Measurements from ENCODE around the gene LATS1.
A peak's percentile ranks its signal among the peaks of the same experiment; 100 is the strongest.

The LATS1 gene

DNA sequence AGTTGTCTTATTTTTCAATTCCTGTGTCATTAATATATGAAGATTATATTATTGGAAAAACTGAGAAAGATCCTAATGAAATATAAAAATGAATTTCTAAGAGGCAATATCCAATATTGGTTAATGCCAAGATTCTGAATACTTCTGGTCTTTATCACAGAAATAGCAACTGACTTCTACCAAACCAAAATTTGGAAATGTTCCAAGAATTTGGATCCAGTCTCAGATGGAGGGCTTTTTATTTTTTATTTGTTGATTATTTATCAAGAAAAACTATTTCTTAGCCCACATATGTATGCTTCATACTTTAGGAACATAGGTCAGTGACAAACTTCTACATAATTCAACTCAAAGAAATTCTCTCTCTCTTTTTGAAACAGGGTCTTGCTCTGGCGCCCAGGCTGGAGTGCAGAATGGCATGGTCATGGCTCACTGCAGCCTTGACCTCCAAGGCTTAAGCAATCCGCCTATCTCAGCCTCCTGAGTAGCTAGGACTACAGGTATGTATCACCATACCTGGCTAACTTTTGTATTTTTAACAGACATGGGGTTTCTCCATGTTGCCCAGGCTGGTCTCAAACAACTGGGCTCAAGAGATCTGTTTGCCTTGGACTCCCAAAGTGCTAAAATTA lies 15.3 kb upstream of the LATS1 start:
- H3K4me3 ChIP-seq (ENCODE audit: low read depth, low read length), result no peak overlapping the region
- DNase-seq (ENCODE audit: low read depth), result no peak

DNA sequence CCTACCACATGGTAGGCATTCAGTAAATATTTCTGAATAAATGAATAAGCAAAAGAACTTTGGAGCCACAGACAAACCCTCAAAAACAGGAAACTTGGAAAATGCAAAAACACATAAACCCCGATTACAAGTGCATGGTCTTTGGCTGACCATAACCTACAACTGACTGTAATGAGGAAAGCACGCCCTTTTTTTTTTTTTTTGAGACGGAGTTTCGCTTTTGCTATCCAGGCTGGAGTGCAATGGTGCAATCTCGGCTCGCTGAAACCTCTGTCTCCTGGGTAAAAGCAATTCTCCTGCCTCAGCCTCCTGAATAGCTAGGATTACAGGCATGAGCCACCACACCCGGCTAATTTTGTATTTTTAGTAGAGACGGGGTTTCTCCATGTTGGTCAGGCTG lies 11.9 kb upstream of the LATS1 start:
- no peak for DNase-seq (ENCODE audit: low read depth)
- no peak overlapping the region for H3K4me3 ChIP-seq (ENCODE audit: low read depth, low read length)

DNA sequence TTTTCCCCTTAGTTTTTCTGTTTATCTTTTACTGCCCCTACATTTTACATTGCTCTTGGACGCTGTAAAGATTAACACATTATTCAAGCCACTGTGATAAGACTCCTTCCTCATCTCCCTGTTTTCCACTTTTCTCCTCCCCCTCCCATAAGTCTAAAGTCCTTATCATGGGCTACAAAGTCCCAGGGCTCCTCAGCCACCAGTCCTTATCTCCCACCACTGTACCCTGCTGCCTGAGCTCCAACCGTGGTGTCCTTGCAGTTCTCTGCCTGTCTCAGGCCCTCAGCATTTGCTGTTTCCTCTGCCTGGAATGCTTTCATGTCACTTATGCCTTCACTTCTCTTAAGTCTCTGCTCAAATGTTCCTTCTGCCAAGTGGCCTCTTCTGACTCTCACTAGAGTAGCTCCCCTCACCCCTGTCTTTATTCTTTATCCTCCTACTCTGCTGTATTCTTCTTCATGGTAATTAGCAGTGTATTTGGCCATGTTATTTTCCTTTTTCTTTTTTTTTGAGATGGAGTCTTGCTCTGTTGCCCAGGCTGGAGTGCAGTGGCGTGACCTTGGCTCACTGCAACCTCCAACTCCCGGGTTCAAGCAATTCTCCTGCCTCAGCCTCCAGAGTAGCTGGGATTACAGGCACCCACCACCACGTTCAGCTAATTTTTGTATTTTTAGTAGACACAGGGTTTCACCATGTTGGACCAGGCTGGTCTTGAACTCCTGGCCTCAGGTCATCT lies 10.8 kb upstream of the LATS1 start:
- H3K4me3 ChIP-seq (ENCODE audit: low read depth, low read length), result no peak overlapping the region

DNA sequence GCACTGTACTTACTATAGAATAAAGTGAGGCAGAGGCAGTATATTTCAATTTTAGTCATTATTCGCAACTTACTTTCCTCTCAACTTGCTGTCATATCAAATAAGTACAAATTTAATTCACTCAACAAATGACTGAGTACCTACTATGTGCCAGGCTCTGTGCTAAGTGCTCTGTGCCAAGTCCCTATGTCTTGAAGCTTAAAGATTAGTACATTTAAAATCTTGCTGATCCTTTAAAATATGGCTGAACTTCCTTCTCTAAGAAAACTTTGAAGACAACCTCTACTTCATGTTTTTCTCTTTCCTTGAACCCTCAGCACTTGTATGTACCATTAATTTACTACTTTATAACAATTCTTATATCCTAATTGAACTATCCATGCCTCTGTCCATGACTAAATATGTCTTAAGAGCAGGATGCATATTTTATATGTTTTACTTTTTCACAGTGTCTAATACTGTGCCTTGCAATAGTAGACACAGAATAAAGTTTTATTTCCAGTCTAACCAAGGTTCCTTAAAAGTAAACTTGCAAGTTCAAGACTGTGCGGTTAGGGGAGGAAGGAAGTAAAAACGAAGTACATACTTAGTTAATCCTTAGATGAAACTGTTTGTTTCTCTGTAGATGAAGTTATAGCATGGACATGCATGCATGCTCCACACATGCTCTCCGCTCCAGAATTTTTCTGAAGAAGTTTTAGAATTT lies 10.0 kb upstream of the LATS1 start:
- H3K4me3 ChIP-seq (ENCODE audit: low read depth, low read length), result no peak overlapping the region
- DNase-seq (ENCODE audit: low read depth), result no peak

More for the DNA sequence above, 10.8 kb upstream of the LATS1 start:
- no peak for DNase-seq (ENCODE audit: low read depth)

DNA sequence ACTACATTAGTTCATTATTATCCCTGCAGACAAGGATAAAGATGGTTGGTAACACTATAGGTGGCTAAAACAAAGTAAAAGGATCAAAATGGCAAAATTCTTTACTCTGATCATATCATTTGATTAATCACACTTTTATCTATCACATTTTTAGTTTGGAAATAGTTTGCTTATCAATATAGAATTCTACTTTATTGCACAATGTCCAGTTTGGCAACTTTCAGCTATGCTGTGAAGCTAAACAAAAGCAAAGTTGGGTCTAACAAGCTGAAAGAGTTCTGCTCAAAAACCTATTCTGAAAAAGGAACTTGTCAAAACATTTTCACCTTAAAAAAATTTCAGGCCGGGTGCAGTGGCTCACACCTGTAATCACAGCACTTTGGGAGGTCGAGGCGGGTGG lies 7.9 kb upstream of the LATS1 start:
- no peak for DNase-seq (ENCODE audit: low read depth)
- no peak overlapping the region for H3K4me3 ChIP-seq (ENCODE audit: low read depth, low read length)

DNA sequence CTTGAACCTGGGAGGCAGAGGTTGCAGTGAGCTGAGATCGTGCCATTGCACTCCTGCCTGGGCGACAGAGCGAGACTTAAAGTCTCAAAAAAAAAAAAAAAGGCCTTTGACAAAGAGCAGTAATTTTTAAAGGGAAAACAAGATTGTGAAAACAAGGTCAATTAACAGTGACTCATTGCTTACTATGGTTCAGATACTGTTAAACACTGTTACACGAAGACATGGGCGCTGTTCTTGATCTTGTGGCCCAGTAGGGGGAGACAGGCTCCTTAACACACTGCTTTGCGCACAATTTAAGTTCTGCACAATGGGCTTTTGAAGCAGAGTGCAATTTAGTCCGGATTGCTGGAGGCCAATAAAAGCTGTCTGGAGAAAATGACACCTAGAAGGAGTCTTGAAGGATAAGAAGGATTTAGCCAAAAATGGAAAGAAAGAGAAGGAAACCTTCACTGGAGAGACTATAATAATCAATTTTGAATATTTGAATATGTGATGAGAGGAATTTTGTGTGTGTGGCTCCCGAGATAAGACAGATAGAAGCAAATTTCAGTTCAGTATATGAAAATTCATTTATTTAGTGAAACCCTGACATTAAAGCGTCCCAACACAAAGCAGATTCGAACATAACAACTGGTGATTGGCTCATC lies 6.0 kb upstream of the LATS1 start:
- no peak overlapping the region for H3K4me3 ChIP-seq (ENCODE audit: low read depth, low read length)
- DNase-seq (ENCODE audit: low read depth), result peak; percentile 30

DNA sequence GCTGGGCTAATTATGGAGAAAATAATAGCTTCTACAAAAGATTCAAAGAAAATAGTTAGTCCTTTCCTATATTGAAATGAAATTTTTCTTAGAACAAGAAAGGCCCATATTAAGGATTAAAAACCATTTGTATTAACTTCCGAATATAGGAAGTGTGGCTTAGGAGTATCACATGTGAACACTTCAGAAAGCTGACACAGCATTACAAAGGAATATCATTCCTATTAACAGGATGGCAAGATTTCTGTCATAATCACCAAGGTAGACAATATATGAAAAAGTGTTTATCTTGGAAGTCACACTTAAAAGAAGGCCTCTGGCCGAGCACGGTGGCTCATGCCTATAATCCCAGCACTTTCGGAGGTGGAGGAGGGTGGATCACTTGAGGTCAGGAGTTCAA lies 5.4 kb upstream of the LATS1 start:
- no peak for DNase-seq (ENCODE audit: low read depth)
- H3K4me3 ChIP-seq (ENCODE audit: low read depth, low read length), result no peak overlapping the region

DNA sequence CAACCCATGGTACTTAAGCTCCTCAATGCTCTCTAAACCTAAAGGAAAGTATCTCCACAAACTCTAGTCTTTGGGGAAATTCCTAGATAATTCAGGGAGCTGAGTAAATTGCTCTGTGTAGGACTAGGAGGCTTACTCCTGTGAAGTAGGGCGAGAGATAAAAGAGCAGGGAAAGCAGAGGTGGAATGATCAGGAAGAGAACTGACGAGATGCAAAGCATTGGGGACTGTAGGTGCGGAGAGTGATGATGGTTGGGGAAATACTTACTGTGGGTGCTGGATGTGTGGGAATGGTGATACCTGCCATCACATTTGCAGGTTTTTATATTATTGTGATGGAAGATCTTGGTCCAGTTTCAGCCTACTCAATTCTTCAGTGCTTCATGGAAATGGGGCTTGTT lies 1.6 kb upstream of the LATS1 start:
- H3K4me3 ChIP-seq (ENCODE audit: low read depth, low read length), result no peak overlapping the region
- DNase-seq (ENCODE audit: low read depth), result no peak

DNA sequence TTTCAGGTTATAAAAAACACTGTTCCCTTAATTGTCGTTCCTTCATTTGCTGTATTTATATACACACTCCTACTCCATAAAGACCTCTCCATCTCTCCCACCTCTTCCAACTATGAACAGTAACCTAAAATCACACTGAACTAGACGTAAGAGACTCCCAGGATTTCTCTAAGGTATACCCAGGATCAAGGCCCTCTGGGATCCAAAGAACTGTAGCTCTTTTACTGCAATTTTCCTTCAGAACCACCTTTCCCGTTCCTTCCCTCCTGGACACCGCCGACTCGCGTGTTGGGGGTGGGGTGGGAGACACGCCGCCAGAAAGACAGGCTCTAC lies 680 bp downstream of the LATS1 start:
- no peak for DNase-seq (ENCODE audit: low read depth)
- peak overlapping the region; percentile 94 for H3K4me3 ChIP-seq (ENCODE audit: low read depth, low read length)

DNA sequence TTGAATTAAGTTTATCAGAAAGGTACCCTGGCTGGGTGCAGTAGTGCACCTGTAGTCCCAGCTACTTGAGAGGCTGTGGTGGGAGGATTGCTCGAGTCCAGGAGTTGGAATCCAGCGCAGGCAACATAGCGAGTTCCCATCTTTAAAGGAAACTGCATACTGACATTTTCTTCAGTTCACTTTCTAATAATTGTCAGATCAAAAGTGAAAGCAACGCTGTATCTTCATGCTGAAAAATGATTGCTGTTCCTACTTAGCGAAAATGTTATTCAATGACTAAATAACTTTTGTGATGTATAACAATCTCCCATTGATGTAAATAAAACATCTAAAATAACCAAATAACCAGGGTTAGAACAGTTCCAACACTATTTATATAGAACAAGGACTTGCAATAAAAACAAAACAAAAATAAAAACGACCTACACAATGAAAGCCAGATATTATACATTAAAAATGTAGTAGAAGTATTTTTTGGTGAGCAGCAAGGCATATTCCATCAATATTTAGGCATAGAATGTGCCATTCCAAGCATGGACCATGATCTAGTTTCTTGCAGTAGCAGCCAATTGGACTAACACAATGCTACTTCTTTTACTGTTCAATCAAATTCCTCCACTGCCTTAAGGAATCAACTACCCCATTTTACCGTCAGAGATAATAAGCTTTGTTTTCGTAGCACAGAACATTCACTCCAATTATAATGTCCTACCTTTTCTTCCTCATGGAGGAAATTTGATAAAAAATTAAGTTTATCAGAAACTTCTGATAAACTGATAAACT lies 1.5 kb downstream of the LATS1 start:
- no peak for DNase-seq (ENCODE audit: low read depth)
- H3K4me3 ChIP-seq (ENCODE audit: low read depth, low read length), result peak overlapping the region; percentile 94

DNA sequence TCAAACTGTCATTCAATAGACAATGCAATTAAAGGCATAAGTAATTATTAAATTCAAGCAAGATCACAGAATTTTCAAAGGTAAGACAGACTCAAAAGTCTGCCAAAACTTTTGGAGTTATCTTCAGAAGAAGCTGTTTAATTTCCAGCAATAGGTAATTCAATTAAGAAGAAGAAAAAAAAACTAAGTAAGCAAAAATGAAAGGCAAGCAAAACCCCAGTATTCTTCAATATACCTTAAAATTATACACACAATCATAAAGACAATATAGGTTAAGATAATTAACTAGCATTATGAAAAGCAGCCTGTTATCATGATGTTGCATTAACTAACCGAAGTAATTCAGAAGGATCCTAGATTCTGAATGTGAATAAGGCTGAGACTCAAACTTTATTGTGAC lies 3.5 kb downstream of the LATS1 start:
- H3K4me3 ChIP-seq (ENCODE audit: low read depth, low read length), result no peak overlapping the region
- DNase-seq (ENCODE audit: low read depth), result no peak

DNA sequence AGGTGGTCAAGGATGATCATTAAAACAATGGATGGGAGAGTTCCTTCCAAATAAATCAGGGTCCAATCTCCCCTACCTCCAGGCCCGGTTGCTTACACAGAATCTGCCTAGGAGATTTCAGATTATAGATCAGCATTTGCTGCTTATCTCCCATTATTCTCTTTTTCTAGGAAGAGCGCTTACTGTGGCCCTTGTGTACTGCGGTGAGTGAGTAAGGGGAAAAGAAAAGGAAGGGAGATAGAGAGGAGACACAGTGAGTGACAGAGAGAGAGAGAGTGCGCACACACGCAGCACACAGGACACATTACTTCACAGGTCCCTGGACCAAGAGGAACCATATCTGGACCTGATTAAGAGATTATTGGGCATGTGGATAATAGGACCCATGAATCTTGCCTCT lies 6.2 kb downstream of the LATS1 start:
- no peak for DNase-seq (ENCODE audit: low read depth)
- no peak overlapping the region for H3K4me3 ChIP-seq (ENCODE audit: low read depth, low read length)

DNA sequence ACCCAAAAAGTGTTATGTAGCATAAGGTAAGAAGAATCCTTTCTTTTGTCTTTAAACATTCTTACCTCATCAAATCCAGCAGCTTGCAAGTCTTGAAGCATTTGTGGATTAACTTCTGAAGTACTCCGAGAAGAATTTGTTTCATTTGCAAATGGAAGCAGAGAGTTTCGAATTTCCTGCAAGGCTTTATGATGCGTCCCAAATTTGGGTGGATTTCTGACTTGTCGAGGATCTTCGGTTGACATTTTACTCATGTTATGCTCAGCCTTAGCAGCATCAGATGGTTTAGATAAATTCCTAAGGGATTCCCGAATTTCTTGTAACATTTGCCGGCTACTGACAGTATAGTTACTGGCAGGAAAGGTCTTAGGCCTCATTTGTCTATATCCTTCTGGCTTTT lies 16.2 kb downstream of the LATS1 start:
- no peak overlapping the region for H3K4me3 ChIP-seq (ENCODE audit: low read depth, low read length)
- DNase-seq (ENCODE audit: low read depth), result no peak

DNA sequence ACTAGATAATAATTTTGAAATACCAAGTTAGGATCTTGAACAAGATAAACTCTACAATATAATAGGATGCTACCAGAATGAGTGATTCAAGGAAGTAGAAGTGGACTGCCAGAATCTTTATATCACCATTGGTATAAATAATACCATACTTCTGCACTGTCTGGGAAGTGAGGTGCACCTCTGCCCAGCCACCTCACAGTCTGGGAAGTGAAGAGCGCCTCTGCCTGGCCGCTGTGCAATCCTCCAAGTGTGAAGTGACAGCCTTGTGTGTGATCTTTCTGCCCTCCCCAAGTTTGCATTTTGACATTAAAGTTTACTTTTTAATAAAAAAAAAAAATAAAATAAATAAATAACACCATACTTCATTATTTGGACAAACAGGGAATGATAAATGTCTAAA lies 18.8 kb downstream of the LATS1 start:
- H3K4me3 ChIP-seq (ENCODE audit: low read depth, low read length), result no peak overlapping the region
- no peak for DNase-seq (ENCODE audit: low read depth)

DNA sequence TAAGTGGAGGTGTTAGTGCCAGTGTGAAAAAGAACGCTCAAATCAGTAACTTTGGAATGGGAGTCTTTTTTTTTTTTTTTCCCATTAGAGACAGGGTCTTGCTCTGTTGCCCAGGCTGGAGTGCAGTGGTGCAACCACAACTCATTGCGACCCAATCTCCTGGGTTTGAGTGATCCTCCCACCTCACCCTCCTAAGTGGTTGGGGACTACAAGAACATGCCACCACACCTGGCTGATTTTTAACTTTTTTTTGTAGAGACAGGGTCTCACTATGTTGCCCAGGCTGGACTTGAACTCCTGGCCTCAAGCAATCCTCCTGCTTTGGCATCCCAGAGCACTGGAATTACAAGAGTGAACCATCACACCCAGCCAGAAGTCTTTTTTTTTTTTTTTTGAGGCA lies 19.7 kb downstream of the LATS1 start:
- no peak overlapping the region for H3K4me3 ChIP-seq (ENCODE audit: low read depth, low read length)
- no peak for DNase-seq (ENCODE audit: low read depth)

DNA sequence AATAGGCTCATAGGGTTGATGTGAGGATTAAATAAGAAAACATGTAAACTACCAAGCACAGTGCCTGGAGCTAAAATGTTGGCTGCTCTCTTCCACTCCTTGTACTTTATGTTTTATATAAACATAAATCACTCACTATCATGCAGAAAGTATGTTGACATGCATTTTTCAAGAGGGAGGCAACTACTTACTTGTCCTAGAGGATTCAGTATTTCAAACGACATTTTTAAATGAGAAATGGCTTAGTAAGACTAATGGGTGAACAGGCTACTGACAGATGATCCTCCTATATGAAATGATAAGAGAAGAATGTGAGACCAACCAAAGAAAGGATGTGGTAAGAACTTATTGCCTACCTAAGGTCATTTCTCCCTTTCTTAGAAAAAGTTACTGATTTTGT lies 21.0 kb downstream of the LATS1 start:
- DNase-seq (ENCODE audit: low read depth), result no peak
- H3K4me3 ChIP-seq (ENCODE audit: low read depth, low read length), result no peak overlapping the region

DNA sequence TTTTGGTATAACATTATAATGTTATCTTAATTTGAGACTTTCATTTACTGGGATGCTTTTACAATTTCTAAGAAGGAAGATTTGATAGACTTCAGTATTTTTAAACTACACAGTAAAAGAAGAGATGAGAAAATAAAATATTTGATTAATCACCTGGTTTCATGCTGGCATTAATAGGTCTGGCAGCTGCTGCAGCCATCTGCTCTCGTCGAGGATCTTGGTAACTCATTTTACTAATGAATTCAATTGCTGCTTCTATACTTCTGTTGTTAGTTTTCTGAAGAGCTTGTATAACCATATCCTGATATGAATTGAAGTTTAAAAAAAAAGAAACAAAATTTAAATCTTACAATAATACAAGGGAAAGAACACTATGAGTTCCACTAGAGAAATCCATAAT lies 23.0 kb downstream of the LATS1 start:
- no peak overlapping the region for H3K4me3 ChIP-seq (ENCODE audit: low read depth, low read length)
- DNase-seq (ENCODE audit: low read depth), result no peak

DNA sequence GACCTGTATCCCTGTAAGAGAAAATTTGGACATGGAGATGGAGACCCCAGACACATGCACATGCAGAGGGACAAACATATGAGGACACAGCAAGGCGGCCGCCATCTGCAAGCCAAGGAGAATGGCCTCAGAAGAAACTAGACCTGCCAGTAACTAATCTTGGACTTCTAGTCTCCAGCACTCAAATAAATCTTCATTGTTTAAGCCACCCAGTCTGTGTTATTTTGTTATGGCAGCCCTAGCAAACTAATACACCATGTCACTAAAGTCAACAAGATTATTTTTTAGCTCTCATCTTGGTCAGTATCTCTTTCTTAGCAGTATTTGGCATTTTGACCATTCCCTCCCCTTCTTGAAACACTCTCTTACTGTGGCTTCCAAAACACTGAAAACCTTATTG lies 26.7 kb downstream of the LATS1 start:
- no peak overlapping the region for H3K4me3 ChIP-seq (ENCODE audit: low read depth, low read length)
- DNase-seq (ENCODE audit: low read depth), result no peak

DNA sequence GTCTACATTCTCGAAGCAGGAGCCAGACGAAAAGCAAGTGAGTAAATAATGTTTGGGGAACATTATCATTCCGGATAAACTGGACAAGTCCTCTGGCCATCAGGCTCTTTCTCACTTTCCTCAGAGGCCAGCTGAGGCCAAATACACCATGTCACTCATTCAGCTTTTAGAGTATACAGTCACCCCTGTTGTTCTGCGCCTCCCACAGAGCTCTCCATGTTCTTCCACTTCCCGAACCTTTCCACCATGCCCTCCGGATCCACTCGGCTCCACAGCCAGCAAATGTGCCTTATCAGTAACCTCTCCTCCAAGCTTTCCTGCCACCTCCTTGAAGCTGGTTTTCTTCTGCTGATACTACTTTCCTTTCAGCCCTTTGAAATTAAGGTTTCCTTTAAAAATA lies 31.7 kb downstream of the LATS1 start:
- DNase-seq (ENCODE audit: low read depth), result no peak

More for the DNA sequence above, 31.7 kb downstream of the LATS1 start:
- no peak overlapping the region for H3K4me3 ChIP-seq (ENCODE audit: low read depth, low read length)

Data from skeletal muscle cell (primary cell).